H1 (cell line): Measurements from ENCODE around the gene PATE1.
"Not testable (repeated sequence)": the region's sequence is repeated elsewhere in the genome, so short reads cannot be mapped to it uniquely, and the experiment has no call there.

Experiments
- CTCF ChIP-seq, 3 experiments: IDR thresholded peaks; 1 replicate in 2 of 3; 2 replicates in 1 of 3; pipeline versions ENCODE4 v1.5.1 to v1.6.1; 2011; ENCODE audit warnings: low read length in 3 of 3, mild to moderate bottlenecking in 3 of 3, inconsistent platforms in 2 of 3, low read depth in 1 of 3, moderate library complexity in 1 of 3; ENCODE audit not compliant: insufficient read depth in 1 of 3; ENCODE audit errors: control extremely low read depth in 1 of 3
- GTF2F1 ChIP-seq: IDR thresholded peaks from 2 replicates; pipeline ENCODE4 v1.6.1; 2012; ENCODE audit warnings: low read depth, low read length, improper control_type of control experiment, borderline replicate concordance
- POLR2A ChIP-seq, 2 experiments: IDR thresholded peaks; 1 replicate in 1 of 2; 2 replicates in 1 of 2; pipeline ENCODE4 v1.6.1; 2011; ENCODE audit warnings: low read depth in 2 of 2, low read length in 2 of 2, mild to moderate bottlenecking in 2 of 2; ENCODE audit errors: control extremely low read depth in 1 of 2
- POLR2AphosphoS5 ChIP-seq: IDR thresholded peaks from 2 replicates; pipeline ENCODE4 v1.6.1; 2011; ENCODE audit warnings: low read depth, low read length

DNA sequence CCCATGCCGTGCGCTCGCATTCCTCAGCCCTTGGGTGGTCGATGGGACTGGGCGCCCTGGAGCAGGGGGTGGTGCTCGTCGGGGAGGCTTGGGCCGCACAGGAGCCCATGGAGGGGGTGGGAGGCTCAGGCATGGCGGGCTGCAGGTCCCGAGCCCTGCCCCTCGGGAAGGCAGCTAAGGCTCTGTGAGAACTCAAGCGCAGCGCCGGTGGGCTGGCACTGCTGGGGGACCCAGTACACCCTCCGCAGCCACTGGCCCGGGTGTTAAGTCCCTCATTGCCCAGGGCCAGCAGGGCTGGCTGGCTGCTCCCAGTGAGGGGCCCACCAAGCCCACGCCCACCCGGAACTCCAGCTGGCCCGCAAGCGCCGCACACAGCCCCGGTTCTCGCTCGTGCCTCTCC is 41.4 kb upstream of the PATE1 start:
- not testable (repeated sequence) for TF ChIP-seq CTCF (IDR thresholded peaks at IDR 0.05; ENCODE audit: control extremely low read depth in 1 of 3, insufficient read depth in 1 of 3, low read depth in 1 of 3, low read length in 3 of 3); POLR2AphosphoS5; GTF2F1; POLR2A (IDR thresholded peaks at IDR 0.05; ENCODE audit: control extremely low read depth in 1 of 2, low read depth in 2 of 2, low read length in 2 of 2)
